ENCODE data around the gene ACBD4.

DNA sequence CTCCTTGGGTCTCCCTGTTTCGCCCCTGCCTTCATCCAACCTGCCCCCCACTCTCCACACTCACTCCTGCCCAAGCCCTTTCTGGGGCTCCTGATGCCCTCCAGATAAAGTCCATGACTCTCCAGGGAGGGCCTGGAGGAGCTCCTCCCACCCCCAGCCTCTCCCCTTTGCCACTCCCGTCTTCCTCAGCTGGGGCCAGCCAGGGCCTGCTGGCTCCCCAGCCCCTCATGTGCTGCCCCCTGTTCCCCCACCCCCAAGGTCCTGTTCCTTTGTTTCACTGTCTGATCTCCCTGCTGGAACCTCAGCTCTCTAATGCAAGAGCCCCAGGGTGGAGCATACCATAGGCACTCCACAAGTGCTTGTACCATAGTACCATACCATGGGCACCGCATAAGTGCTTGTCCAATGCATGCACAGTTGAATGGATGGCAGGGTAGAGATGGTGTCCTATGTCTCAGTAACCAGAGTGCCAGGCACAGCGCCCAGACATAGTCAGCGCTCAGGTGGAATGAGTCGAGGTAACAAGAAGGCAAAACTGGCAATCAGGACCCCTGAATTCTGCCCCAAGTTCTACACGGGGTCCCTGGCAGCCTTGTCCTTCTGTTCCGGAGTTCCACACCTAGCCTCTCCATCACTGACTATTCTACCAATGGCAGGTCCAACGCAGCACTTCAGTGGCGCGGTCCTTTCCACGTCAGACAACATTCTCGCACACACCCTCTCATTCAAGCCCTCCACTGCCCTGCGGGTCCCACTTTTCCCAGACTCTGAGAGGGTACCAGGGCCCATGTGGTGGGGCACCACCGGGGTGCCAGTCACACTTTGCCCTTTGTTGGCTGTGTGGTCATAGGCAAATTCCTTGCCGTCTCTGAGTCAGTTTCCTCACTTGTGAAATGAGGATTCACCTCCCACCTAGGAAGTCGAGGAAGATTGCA lies 4.5 kb upstream of the ACBD4 start:
- TF ChIP-seq, protein P1, sequence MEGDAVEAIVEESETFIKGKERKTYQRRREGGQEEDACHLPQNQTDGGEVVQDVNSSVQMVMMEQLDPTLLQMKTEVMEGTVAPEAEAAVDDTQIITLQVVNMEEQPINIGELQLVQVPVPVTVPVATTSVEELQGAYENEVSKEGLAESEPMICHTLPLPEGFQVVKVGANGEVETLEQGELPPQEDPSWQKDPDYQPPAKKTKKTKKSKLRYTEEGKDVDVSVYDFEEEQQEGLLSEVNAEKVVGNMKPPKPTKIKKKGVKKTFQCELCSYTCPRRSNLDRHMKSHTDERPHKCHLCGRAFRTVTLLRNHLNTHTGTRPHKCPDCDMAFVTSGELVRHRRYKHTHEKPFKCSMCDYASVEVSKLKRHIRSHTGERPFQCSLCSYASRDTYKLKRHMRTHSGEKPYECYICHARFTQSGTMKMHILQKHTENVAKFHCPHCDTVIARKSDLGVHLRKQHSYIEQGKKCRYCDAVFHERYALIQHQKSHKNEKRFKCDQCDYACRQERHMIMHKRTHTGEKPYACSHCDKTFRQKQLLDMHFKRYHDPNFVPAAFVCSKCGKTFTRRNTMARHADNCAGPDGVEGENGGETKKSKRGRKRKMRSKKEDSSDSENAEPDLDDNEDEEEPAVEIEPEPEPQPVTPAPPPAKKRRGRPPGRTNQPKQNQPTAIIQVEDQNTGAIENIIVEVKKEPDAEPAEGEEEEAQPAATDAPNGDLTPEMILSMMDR (IDR thresholded peaks at IDR 0.05; ENCODE audit: low read depth, low read length, poor library complexity, severe bottlenecking) = no peak
- no peak for TF ChIP-seq EZH2phosphoT487 (IDR thresholded peaks at IDR 0.05; ENCODE audit: borderline replicate concordance, low read length)

All from DOHH2 (cell line).